H9 (cell line): ENCODE data around the gene RADIL. TPM values are rescaled to one million over a fixed set of nuclear protein-coding genes. Genes with fewer than 3 reads are reported as not detected.
A peak's percentile ranks its signal among the peaks of the same experiment; 100 is the strongest.
"Not testable (repeated sequence)": the region's sequence is repeated elsewhere in the genome, so short reads cannot be mapped to it uniquely, and the experiment has no call there.

Source experiments
- DNase-seq: peaks from one replicate; pipeline ENCODE4 v3.0.0-alpha.2; 2017
- H2AFZ ChIP-seq: one replicate; pipeline ENCODE4 v1.6.1; 2013; ENCODE audit warnings: mild to moderate bottlenecking, low read length, control low read depth, moderate library complexity
- H2AK5ac ChIP-seq: 2 replicates; pipeline ENCODE4 v1.6.1; 2013; ENCODE audit warnings: low read length, control low read depth, mixed read lengths; ENCODE audit not compliant: insufficient read length
- H2BK120ac ChIP-seq: one replicate; pipeline ENCODE4 v1.6.1; 2013; ENCODE audit warnings: low read depth, mild to moderate bottlenecking, low read length, control low read depth, inconsistent platforms; ENCODE audit not compliant: poor library complexity, severe bottlenecking
- H2BK12ac ChIP-seq: 2 replicates; pipeline ENCODE4 v1.6.1; 2013; ENCODE audit warnings: low read length, control low read depth, mixed read lengths, low read depth; ENCODE audit not compliant: insufficient read length
- H2BK15ac ChIP-seq: 2 replicates; pipeline ENCODE4 v1.6.1; 2013; ENCODE audit warnings: low read depth, low read length, control low read depth
- H2BK20ac ChIP-seq: one replicate; pipeline ENCODE4 v1.6.1; 2013; ENCODE audit warnings: low read depth, mild to moderate bottlenecking, low read length, control low read depth, inconsistent platforms; ENCODE audit not compliant: poor library complexity, severe bottlenecking
- H2BK5ac ChIP-seq: 2 replicates; pipeline ENCODE4 v1.6.1; 2013; ENCODE audit warnings: low read length, control low read depth, mixed read lengths; ENCODE audit not compliant: insufficient read length
- H3K14ac ChIP-seq: 2 replicates; pipeline ENCODE4 v1.6.1; 2013; ENCODE audit warnings: low read length, control low read depth; ENCODE audit not compliant: insufficient read depth
- H3K18ac ChIP-seq: 2 replicates; pipeline ENCODE4 v1.6.1; 2013; ENCODE audit warnings: low read depth, mild to moderate bottlenecking, mixed read lengths, low read length, control low read depth; ENCODE audit not compliant: insufficient read length
- H3K23ac ChIP-seq: 2 replicates; pipeline ENCODE4 v1.6.1; 2013; ENCODE audit warnings: low read length, control low read depth, mixed read lengths, low read depth; ENCODE audit not compliant: insufficient read length
- H3K23me2 ChIP-seq: 2 replicates; pipeline ENCODE4 v1.6.1; 2013; ENCODE audit warnings: low read depth, mild to moderate bottlenecking, mixed read lengths, low read length, control low read depth; ENCODE audit not compliant: insufficient read length, poor library complexity, severe bottlenecking
- H3K27ac ChIP-seq: 2 replicates; pipeline ENCODE4 v1.5.1; 2013; ENCODE audit warnings: low read length, control low read depth, mixed read lengths, low read depth; ENCODE audit not compliant: insufficient read length
- H3K27me3 ChIP-seq: 2 replicates; pipeline ENCODE4 v1.6.1; 2013; ENCODE audit warnings: low read length, control low read depth, inconsistent platforms; ENCODE audit not compliant: insufficient read depth
- H3K4ac ChIP-seq: 2 replicates; pipeline ENCODE4 v1.6.1; 2013; ENCODE audit warnings: low read depth, mild to moderate bottlenecking, control low read depth, inconsistent platforms, low read length, moderate library complexity
- H3K4me1 ChIP-seq: 2 replicates; pipeline ENCODE4 v1.6.1; 2013; ENCODE audit warnings: low read length, control low read depth, inconsistent platforms; ENCODE audit not compliant: insufficient read depth
- H3K4me2 ChIP-seq: 2 replicates; pipeline ENCODE4 v1.6.1; 2013; ENCODE audit warnings: low read length, control low read depth, mixed read lengths; ENCODE audit not compliant: insufficient read length, insufficient read depth
- H3K56ac ChIP-seq: 2 replicates; pipeline ENCODE4 v1.6.1; 2013; ENCODE audit warnings: low read depth, mild to moderate bottlenecking, mixed read lengths, low read length, control low read depth; ENCODE audit not compliant: insufficient read length
- H3K79me1 ChIP-seq: 2 replicates; pipeline ENCODE4 v1.6.1; 2013; ENCODE audit warnings: low read depth, mild to moderate bottlenecking, moderate library complexity, low read length, control low read depth, inconsistent platforms; ENCODE audit not compliant: insufficient read depth, poor library complexity, severe bottlenecking
- H3K79me2 ChIP-seq: 2 replicates; pipeline ENCODE4 v1.6.1; 2013; ENCODE audit warnings: low read length, control low read depth, inconsistent platforms; ENCODE audit not compliant: insufficient read depth
- H3K9ac ChIP-seq: 2 replicates; pipeline ENCODE4 v1.6.1; 2013; ENCODE audit warnings: low read length, control low read depth, mixed read lengths; ENCODE audit not compliant: insufficient read length; ENCODE audit errors: extremely low read depth
- H3K9me3 ChIP-seq: one replicate; pipeline ENCODE4 v1.6.1; 2013; ENCODE audit warnings: low read depth, low read length, inconsistent platforms; ENCODE audit not compliant: control insufficient read depth
- H3T11ph ChIP-seq: one replicate; pipeline ENCODE4 v1.6.1; 2013; ENCODE audit warnings: mild to moderate bottlenecking, low read length, control low read depth, inconsistent platforms
- H4K20me1 ChIP-seq: one replicate; pipeline ENCODE4 v1.6.1; 2013; ENCODE audit not compliant: control insufficient read depth, insufficient read length, insufficient read depth
- H4K5ac ChIP-seq: 2 replicates; pipeline ENCODE4 v1.6.1; 2013; ENCODE audit warnings: low read depth, mild to moderate bottlenecking, mixed read lengths, low read length, control low read depth; ENCODE audit not compliant: insufficient read length
- H4K8ac ChIP-seq: replicated peaks from 2 replicates; pipeline ENCODE4 v1.6.1; 2013; ENCODE audit warnings: low read length, control low read depth, mixed read lengths, low read depth; ENCODE audit not compliant: insufficient read length
- H4K91ac ChIP-seq: 2 replicates; pipeline ENCODE4 v1.6.1; 2013; ENCODE audit warnings: low read depth, mild to moderate bottlenecking, moderate library complexity, mixed read lengths, low read length, control low read depth; ENCODE audit not compliant: insufficient read length
- H3K27ac Mint-ChIP-seq, 3 experiments: 2 replicates in 2 of 3; 3 replicates in 1 of 3; pipeline ENCODE4 v1.8.0; 2020 to 2021; ENCODE audit warnings: mixed read lengths in 3 of 3, mild to moderate bottlenecking in 1 of 3, moderate library complexity in 1 of 3
- H3K27me3 Mint-ChIP-seq: 2 replicates; pipeline ENCODE4 v1.8.0; 2021; ENCODE audit warnings: low read depth, mild to moderate bottlenecking, moderate library complexity, mixed read lengths
- H3K36me3 Mint-ChIP-seq, 3 experiments: 2 replicates in 2 of 3; 3 replicates in 1 of 3; pipeline ENCODE4 v1.8.0; 2020 to 2021; ENCODE audit warnings: low read depth in 3 of 3, mixed read lengths in 3 of 3; ENCODE audit not compliant: insufficient read depth in 1 of 3
- H3K4me1 Mint-ChIP-seq, 2 experiments: 2 replicates each; pipeline ENCODE4 v1.8.0; 2020; ENCODE audit warnings: mixed read lengths in 2 of 2
- H3K4me3 Mint-ChIP-seq, 2 experiments: 2 replicates in 1 of 2; 3 replicates in 1 of 2; pipeline ENCODE4 v1.8.0; 2020 to 2021; ENCODE audit warnings: mild to moderate bottlenecking in 2 of 2, mixed read lengths in 2 of 2, moderate library complexity in 1 of 2
- H3K9me3 Mint-ChIP-seq, 2 experiments: 2 replicates in 1 of 2; 3 replicates in 1 of 2; pipeline ENCODE4 v1.8.0; 2020; ENCODE audit warnings: mild to moderate bottlenecking in 2 of 2, mixed read lengths in 2 of 2, moderate library complexity in 1 of 2
- WGBS: extraction: QIAGEN DNeasy Blood & Tissue Kit; methylation state at CpG from one replicate; pipeline ENCODE4 v1.1.7; 2013; ENCODE audit warnings: missing lambda C conversion rate, low lambda C conversion rate, mixed read lengths; ENCODE audit not compliant: insufficient read length; ENCODE audit errors: extremely low coverage; 5-methylcytosine and 5-hydroxymethylcytosine counted together
- total RNA-seq: library from RNA; stranded (reverse); gene quantifications from 2 replicates; pipeline ENCODE4 v1.2.1, GENCODE V29; 2021
- TF ChIP-seq, protein P1 (sequence below): fragments of 200-600 bp; sonication (generic); conservative IDR thresholded peaks from 3 replicates; pipeline ENCODE4 v1.8.0; 2021; ENCODE audit warnings: antibody characterized with exemption, mild to moderate bottlenecking

Gene RADIL
- total RNA-seq, 1 experiment from 2014 or later: 4.7 TPM

- Histone ChIP-seq H2BK15ac (no peak overlapping the region), H3K56ac (no peak overlapping the region), H4K91ac (no peak overlapping the region), H3K4ac (no peak overlapping the region), H3K18ac (no peak overlapping the region), H2BK5ac (no peak overlapping the region), H2BK12ac (no peak overlapping the region), H2AK5ac (no peak overlapping the region), H3K79me1 (no peaks in the 10 kb centered on the region), H3K23me2 (no peaks in the 10 kb centered on the region), H3K9ac (no peak overlapping the region), H4K8ac (no peak overlapping the region), H4K20me1 (no peaks in the 10 kb centered on the region), H3K9me3 (no peaks in the 10 kb centered on the region), H3K27me3 (no peaks in the 10 kb centered on the region), H3T11ph (no peak overlapping the region), H3K27ac (no peak overlapping the region), H2AFZ (no peak overlapping the region), H4K5ac (no peak overlapping the region), H3K79me2 (no peaks in the 10 kb centered on the region), H3K4me2 (no peak overlapping the region), H3K14ac (peak overlapping the region; percentile 6; the same call in 1 of the 2 replicates), H2BK20ac (no peak overlapping the region), H3K23ac (no peak overlapping the region), H3K4me1 (no peaks in the 10 kb centered on the region), H2BK120ac (no peak overlapping the region)
- no CpG with 5 or more reads among the region's 41 CpGs for WGBS
- Mint-ChIP-seq H3K27ac (peak overlapping the region in 2 of 3 experiments; percentile 77 to 78; a peak in 4 of 7 replicates), H3K36me3 (peaks cover 0 to 4% (median 0%) of the 10 kb centered on the region in 3 experiments; a peak in 1 of 7 replicates), H3K27me3 (peaks cover 11% of the 10 kb centered on the region), H3K4me1 (peaks cover 6 to 16% of the 10 kb centered on the region in 2 experiments), H3K9me3 (no peaks in the 10 kb centered on the region), H3K4me3 (no peak overlapping the region)
- peak; percentile 58 for DNase-seq
- TF ChIP-seq, protein P1, sequence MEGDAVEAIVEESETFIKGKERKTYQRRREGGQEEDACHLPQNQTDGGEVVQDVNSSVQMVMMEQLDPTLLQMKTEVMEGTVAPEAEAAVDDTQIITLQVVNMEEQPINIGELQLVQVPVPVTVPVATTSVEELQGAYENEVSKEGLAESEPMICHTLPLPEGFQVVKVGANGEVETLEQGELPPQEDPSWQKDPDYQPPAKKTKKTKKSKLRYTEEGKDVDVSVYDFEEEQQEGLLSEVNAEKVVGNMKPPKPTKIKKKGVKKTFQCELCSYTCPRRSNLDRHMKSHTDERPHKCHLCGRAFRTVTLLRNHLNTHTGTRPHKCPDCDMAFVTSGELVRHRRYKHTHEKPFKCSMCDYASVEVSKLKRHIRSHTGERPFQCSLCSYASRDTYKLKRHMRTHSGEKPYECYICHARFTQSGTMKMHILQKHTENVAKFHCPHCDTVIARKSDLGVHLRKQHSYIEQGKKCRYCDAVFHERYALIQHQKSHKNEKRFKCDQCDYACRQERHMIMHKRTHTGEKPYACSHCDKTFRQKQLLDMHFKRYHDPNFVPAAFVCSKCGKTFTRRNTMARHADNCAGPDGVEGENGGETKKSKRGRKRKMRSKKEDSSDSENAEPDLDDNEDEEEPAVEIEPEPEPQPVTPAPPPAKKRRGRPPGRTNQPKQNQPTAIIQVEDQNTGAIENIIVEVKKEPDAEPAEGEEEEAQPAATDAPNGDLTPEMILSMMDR: no peak
Observed at GRCh38 chr7:4803397-4804241, 79.9 kb downstream of the RADIL start.

DNA sequence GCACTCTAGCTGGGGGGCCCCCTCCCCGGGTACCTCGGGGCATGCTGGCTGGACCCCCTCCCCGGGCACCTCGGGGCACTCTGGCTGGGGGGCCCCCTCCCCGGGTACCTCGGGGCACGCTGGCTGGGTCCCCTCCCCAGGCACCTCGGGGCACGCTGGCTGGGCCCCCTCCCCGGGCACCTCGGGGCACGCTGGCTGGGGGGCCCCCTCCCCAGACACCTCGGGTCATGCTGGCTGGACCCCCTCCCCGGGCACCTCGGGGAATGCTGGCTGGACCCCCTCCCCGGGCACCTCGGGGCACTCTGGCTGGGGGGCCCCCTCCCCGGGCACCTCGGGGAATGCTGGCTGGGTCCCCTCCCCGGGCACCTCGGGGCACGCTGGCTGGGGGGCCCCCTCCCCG, 80.9 kb downstream of the RADIL start:
- H3K27ac Mint-ChIP-seq, H2BK15ac ChIP-seq, H3K18ac ChIP-seq, H4K5ac ChIP-seq, H3T11ph ChIP-seq, H3K9me3 ChIP-seq, H3K9me3 Mint-ChIP-seq, H4K8ac ChIP-seq, H3K4me2 ChIP-seq, H2BK12ac ChIP-seq, H3K4me1 ChIP-seq, H2AK5ac ChIP-seq, H2BK120ac ChIP-seq, DNase-seq, H4K20me1 ChIP-seq, H3K56ac ChIP-seq, H3K23me2 ChIP-seq, H2BK5ac ChIP-seq, H2BK20ac ChIP-seq, H3K9ac ChIP-seq, H3K14ac ChIP-seq, H3K79me1 ChIP-seq, H3K4me3 Mint-ChIP-seq, H3K4ac ChIP-seq, H2AFZ ChIP-seq, H3K27ac ChIP-seq, H3K23ac ChIP-seq, H3K27me3 ChIP-seq, H3K36me3 Mint-ChIP-seq, H4K91ac ChIP-seq, H3K79me2 ChIP-seq: not testable (repeated sequence)
- Mint-ChIP-seq H3K27me3 (peaks cover 11% of the 10 kb centered on the region), H3K4me1 (peaks cover 6 to 10% of the 10 kb centered on the region in 2 experiments)
- no CpG with 5 or more reads among the region's 23 CpGs for WGBS
